ENCODE measurements around the gene CD74. TPM values are rescaled to one million over a fixed set of nuclear protein-coding genes. Genes with fewer than 3 reads are reported as not detected.

The CD74 gene
- total and polyA plus RNA-seq, 2 donors: 161 to 554 TPM

- H3K36me3 ChIP-seq (ENCODE audit: insufficient read depth): peaks cover 2% of the 10 kb centered on the region
- no peak overlapping the region for H3K4me3 ChIP-seq (ENCODE audit: low read depth, low read length)
- DNase-seq (ENCODE audit: extremely low spot score): no peak
- H3K27ac ChIP-seq (ENCODE audit: low read depth): no peak overlapping the region
- no peaks in the 10 kb centered on the region for H3K4me1 ChIP-seq (ENCODE audit: insufficient read depth)
- 89% methylated on average over 12 of the region's 12 CpGs for WGBS
Observed at GRCh38 chr5:150400316-150401075, 12.2 kb downstream of the CD74 start.

DNA sequence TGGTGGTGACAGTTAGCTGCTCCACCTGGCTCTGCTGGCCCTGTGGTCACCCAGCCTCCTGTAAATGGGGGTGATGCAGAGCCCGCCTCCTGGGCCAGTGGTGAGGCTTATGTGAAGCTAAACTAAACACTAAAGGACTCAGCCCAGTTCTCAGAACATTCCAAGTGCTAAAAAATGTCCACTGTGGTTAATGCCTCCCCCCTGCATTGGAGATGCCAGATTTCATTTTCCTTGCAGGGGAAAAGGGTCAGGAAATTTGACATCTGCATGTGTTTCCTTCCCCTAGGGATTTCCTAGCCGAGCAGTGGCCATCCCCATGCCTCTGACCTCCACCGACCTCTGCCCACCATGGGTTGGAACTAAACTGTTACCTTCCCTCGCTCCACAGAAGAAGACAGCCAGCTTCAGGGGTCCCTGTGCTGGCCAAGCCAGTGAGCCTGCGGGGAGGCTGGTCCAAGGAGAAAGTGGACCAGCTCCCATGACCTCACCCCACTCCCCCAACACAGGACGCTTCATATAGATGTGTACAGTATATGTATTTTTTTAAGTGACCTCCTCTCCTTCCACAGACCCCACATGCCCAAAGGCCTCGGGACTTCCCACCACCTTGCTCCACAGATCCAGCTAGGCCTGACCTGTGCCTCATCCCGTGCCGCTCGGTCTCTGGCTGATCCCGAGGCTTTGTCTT is 13.0 kb downstream of the CD74 start:
- DNase-seq (ENCODE audit: extremely low spot score): no peak
- H3K36me3 ChIP-seq (ENCODE audit: insufficient read depth): peaks cover 2% of the 10 kb centered on the region
- no peak overlapping the region for H3K27ac ChIP-seq (ENCODE audit: low read depth)
- no peaks in the 10 kb centered on the region for H3K4me1 ChIP-seq (ENCODE audit: insufficient read depth)
- no peak overlapping the region for H3K4me3 ChIP-seq (ENCODE audit: low read depth, low read length)
- 88% methylated on average over 11 of the region's 11 CpGs for WGBS

DNA sequence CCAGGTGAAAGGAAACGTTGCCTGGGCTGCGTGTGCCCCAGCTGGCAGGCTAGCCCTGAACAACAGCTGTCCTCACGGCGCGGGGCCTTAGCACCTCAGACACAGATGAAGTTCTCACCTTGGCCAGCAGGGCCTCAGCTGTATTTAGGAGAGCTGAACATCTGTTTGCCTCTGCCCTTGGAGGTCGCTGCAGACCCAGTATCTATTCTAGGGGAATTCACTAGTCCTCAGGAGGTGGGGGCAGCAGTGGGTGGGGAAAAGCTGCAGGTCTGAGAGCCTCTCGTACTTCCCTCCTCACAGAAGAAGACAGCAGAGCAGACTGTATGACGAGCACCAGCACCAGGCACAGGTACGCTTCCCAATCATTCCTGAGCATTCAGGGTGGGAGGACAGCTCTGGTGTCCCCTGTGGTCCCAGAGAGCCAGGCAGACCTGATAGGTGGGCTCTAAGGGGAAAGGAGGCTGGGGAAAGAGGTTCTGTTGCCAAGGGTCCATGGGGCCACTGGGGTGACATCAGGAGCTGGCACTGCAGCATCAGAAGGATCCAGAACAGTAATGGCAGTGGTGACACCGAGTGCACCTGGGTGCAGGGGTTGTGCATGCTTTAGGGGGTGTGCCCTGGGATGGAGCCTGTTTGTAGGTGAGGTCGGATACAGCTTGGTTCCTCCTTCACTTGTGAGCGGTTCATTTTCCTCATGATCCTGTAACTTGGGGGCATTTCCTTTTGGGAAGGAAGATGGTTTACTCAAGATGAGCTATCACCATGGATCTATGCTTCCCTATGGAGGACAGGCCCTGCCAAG is 13.8 kb downstream of the CD74 start:
- WGBS: 70% methylated on average over 12 of the region's 12 CpGs
- Histone ChIP-seq H3K4me1 (ENCODE audit: insufficient read depth) (no peaks in the 10 kb centered on the region), H3K36me3 (ENCODE audit: insufficient read depth) (peaks cover 2% of the 10 kb centered on the region), H3K4me3 (ENCODE audit: low read depth, low read length) (no peak overlapping the region), H3K27ac (ENCODE audit: low read depth) (no peak overlapping the region)
- DNase-seq (ENCODE audit: extremely low spot score): no peak

DNA sequence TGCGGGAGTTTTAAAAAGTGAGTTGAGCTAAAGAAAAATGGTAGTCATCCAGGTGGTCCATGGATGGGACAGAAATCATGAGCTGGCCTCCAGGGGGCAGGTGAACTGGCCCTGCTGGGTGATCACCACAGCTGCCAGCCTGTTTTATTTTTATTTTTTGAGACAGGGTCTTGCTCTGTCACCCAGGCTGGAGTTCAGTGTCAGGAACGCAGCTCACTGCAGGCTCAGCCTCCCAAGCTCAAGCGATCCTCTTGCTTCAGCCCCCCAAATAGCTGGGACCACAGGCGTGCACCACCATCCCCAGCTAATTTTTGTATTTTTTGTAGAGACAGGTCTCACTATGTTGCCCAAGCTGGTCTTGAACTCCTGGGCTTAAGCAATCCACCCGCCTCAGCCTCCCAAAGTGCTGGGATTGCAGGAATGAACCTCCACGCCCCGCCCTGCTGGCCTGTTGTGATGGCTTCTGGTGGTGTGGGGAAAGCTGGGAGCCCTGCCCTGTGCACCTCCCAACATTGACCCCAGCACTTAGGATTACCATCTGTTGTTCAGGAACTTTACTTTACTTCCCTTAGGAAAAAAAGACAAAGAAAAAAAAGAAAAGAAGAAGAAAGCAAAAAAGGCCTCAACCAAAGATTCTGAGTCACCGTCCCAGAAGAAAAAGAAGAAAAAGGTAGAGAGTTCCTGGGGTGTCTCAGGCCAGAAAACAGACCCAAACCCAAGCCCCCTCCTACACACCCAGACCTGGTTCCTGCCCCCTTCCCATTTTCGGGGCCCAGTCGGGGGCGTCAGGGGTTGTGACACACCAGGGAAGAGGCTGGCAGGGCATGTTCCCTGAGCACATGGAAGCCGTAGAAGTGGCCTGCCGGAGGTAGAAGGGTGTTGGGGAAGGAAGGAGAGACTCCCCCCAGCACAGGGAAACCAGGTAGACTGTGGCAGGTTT is 14.7 kb downstream of the CD74 start:
- H3K4me3 ChIP-seq (ENCODE audit: low read depth, low read length): no peak overlapping the region
- H3K4me1 ChIP-seq (ENCODE audit: insufficient read depth): no peaks in the 10 kb centered on the region
- no peak overlapping the region for H3K27ac ChIP-seq (ENCODE audit: low read depth)
- H3K36me3 ChIP-seq (ENCODE audit: insufficient read depth): peaks cover 2% of the 10 kb centered on the region
- DNase-seq (ENCODE audit: extremely low spot score): no peak
- 89% methylated on average over 13 of the region's 13 CpGs for WGBS

GRCh38 chr5:150397146-150397781 is 15.4 kb downstream of the CD74 start:
- no peak for DNase-seq (ENCODE audit: extremely low spot score)
- no peak overlapping the region for H3K4me3 ChIP-seq (ENCODE audit: low read depth, low read length)
- 88% methylated on average over 14 of the region's 14 CpGs for WGBS
- no peaks in the 10 kb centered on the region for H3K4me1 ChIP-seq (ENCODE audit: insufficient read depth)
- H3K27ac ChIP-seq (ENCODE audit: low read depth): no peak overlapping the region
- peaks cover 4% of the 10 kb centered on the region for H3K36me3 ChIP-seq (ENCODE audit: insufficient read depth)

DNA sequence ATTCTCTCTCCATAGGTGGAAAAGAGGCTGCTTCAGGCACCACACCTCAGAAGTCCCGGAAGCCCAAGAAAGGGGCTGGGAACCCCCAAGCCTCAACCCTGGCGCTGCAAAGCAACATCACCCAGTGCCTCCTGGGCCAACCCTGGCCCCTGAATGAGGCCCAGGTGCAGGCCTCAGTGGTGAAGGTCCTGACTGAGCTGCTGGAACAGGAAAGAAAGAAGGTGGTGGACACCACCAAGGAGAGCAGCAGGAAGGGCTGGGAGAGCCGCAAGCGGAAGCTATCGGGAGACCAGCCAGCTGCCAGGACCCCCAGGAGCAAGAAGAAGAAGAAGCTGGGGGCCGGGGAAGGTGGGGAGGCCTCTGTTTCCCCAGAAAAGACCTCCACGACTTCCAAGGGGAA is 16.4 kb downstream of the CD74 start:
- no peaks in the 10 kb centered on the region for H3K4me1 ChIP-seq (ENCODE audit: insufficient read depth)
- H3K36me3 ChIP-seq (ENCODE audit: insufficient read depth): peaks cover 6% of the 10 kb centered on the region
- no peak overlapping the region for H3K27ac ChIP-seq (ENCODE audit: low read depth)
- no peak overlapping the region for H3K4me3 ChIP-seq (ENCODE audit: low read depth, low read length)
- WGBS: 92% methylated on average over 7 of the region's 7 CpGs
- DNase-seq (ENCODE audit: extremely low spot score): no peak

DNA sequence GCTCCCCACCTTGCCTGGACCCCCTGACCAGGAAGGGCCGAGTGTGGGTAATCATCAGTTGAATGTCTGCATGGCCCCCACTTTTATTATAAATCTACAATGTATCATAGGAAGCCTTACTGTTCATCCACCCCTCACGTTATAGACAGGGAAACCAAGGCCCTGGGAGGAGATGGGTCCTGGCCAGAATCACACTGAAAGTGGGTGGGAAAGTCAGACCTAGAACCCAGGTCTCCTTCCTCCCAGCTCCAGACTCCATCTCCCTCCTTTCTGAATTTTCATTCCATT is 17.1 kb downstream of the CD74 start:
- H3K27ac ChIP-seq (ENCODE audit: low read depth): no peak overlapping the region
- DNase-seq (ENCODE audit: extremely low spot score): no peak
- WGBS: 90% methylated on average over 2 of the region's 2 CpGs
- H3K4me3 ChIP-seq (ENCODE audit: low read depth, low read length): no peak overlapping the region
- H3K36me3 ChIP-seq (ENCODE audit: insufficient read depth): peaks cover 6% of the 10 kb centered on the region
- no peaks in the 10 kb centered on the region for H3K4me1 ChIP-seq (ENCODE audit: insufficient read depth)

DNA sequence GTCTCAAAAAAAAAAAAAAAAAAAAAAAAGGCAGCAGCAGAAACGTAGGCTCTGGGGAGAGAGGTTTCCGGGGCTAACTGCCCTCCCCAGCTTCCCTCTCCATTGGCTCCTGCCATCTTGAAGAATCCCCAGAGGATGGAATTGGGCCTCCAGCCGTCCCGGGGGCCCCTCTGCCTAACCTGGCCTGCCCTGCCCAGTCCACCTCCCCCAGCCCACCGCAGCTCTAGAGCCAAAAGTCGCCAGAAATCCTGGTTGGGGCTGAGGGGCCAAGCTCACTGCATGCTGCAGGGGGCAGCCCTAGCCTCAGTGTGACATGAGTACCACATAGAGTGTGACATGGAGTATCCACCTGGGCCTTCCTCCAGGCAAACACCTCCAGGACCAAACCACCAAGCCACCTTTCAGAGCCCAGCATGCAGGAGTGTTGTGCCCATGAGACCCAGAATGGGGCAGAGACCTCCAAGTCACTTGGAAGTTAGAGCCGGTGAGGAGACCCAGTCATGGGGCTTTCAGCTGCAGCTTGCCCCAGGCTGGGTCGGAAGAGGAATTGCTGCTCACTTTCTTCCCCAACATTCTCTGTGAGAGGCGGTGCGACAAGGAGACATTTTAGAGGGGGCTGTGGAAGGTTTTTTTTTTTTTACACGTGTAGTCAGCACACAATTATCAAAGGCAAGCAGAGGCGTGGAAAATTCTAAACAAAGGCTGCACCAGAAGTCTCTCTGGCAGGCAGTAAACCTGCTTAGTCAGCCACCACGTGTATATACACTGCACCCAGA is 17.6 kb downstream of the CD74 start:
- WGBS: 78% methylated on average over 13 of the region's 13 CpGs

GRCh38 chr5:150394131-150394530 is 18.6 kb downstream of the CD74 start:
- Histone ChIP-seq H3K4me1 (ENCODE audit: insufficient read depth) (no peaks in the 10 kb centered on the region), H3K36me3 (ENCODE audit: insufficient read depth) (peaks cover 7% of the 10 kb centered on the region), H3K4me3 (ENCODE audit: low read depth, low read length) (no peak overlapping the region), H3K27ac (ENCODE audit: low read depth) (no peak overlapping the region)
- no peak for DNase-seq (ENCODE audit: extremely low spot score)
- WGBS: 72% methylated on average over 3 of the region's 3 CpGs

More for the DNA sequence above, 17.6 kb downstream of the CD74 start:
- H3K4me3 ChIP-seq (ENCODE audit: low read depth, low read length): no peak overlapping the region
- no peaks in the 10 kb centered on the region for H3K4me1 ChIP-seq (ENCODE audit: insufficient read depth)
- no peak overlapping the region for H3K27ac ChIP-seq (ENCODE audit: low read depth)
- DNase-seq (ENCODE audit: extremely low spot score): no peak
- H3K36me3 ChIP-seq (ENCODE audit: insufficient read depth): peaks cover 6% of the 10 kb centered on the region

DNA sequence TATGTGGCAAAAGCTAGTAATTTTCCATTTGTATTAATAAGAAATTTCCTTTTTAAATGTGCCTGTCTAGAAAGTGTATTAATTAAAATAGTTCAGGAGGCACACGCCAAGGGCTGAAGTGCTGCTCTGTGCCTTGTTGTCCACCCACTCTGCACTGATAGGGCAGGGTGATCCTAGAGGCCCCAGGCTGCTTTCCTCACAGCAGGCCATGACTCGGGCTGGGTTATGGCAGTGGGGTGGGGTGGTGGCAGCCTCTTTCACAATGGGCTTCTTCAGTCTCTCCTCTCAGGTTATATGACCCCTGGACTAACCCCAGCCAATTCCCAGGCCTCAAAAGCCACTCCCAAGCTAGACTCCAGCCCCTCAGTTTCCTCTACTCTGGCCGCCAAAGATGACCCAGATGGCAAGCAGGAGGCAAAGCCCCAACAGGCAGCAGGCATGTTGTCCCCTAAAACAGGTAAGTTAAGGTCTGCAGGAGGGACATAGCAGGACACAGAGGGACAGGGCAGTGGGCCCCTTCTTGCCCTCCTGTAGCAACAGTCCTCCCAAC is 19.5 kb downstream of the CD74 start:
- Histone ChIP-seq H3K36me3 (ENCODE audit: insufficient read depth) (peaks cover 7% of the 10 kb centered on the region), H3K4me3 (ENCODE audit: low read depth, low read length) (no peak overlapping the region), H3K4me1 (ENCODE audit: insufficient read depth) (no peaks in the 10 kb centered on the region), H3K27ac (ENCODE audit: low read depth) (no peak overlapping the region)
- 80% methylated on average over 3 of the region's 3 CpGs for WGBS
- DNase-seq (ENCODE audit: extremely low spot score): no peak

DNA sequence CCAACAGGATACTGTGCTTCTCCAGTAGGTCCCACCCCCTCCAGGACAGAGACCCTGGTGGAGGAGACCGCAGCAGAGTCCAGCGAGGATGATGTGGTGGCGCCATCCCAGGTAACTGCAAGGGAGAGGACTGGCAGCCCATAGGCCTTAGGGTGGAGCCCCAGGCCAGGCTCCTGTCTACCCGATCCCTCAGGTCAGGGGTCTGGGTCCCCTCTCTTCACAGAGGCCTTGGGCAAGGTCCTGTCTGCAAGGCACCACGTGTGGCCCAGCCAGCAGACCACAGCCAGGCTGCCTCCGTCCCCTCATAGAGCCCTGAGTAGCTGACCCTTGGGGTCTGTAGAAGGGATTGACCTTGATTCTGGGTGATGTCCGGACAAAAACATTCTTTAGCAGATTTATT is 20.0 kb downstream of the CD74 start:
- DNase-seq (ENCODE audit: extremely low spot score): no peak
- 90% methylated on average over 7 of the region's 7 CpGs for WGBS
- Histone ChIP-seq H3K36me3 (ENCODE audit: insufficient read depth) (peaks cover 7% of the 10 kb centered on the region), H3K4me3 (ENCODE audit: low read depth, low read length) (no peak overlapping the region), H3K4me1 (ENCODE audit: insufficient read depth) (no peaks in the 10 kb centered on the region), H3K27ac (ENCODE audit: low read depth) (no peak overlapping the region)

DNA sequence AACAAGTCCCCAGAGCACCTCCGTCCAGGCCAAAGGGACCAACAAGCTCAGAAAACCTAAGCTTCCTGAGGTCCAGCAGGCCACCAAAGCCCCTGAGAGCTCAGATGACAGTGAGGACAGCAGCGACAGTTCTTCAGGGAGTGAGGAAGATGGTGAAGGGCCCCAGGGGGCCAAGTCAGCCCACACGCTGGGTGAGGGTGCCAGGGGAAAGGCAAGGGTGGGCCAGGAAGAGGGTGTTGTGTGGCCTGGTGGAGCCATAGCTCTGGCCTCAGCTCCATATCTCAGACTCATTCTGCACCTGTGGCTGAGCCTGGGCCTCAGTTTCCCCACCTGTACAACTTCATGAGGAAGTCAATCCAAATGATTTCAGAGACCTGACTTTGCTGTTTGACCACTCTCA is 20.7 kb downstream of the CD74 start:
- DNase-seq (ENCODE audit: extremely low spot score): no peak
- Histone ChIP-seq H3K4me3 (ENCODE audit: low read depth, low read length) (no peak overlapping the region), H3K4me1 (ENCODE audit: insufficient read depth) (no peaks in the 10 kb centered on the region), H3K36me3 (ENCODE audit: insufficient read depth) (peaks cover 7% of the 10 kb centered on the region), H3K27ac (ENCODE audit: low read depth) (no peak overlapping the region)
- WGBS: 93% methylated on average over 3 of the region's 3 CpGs

Measured in urinary bladder (tissue), 4 donors.